Vagina (tissue), 2 donors: Measurements from ENCODE around the gene CHMP4B. TPM values are rescaled to one million over a fixed set of nuclear protein-coding genes. Genes with fewer than 3 reads are reported as not detected.

Experiments
- DNase-seq, 2 donors: peaks; one replicate each; pipeline ENCODE4 v3.0.0-alpha.2; 2017; ENCODE audit errors: extremely low spot score in 2 of 2
- H3K27ac ChIP-seq: fragments of 200-600 bp; sonication (generic); one replicate; pipeline ENCODE4 v1.5.1; 2019
- H3K27me3 ChIP-seq: fragments of 200-600 bp; sonication (generic); one replicate; pipeline ENCODE4 v1.5.1; 2019
- H3K36me3 ChIP-seq, 2 donors: fragments of 200-600 bp; sonication (generic); one replicate each; pipeline ENCODE4 v1.5.1; 2017 to 2019
- H3K4me1 ChIP-seq: fragments of 200-600 bp; sonication (generic); one replicate; pipeline ENCODE4 v1.5.1; 2019
- H3K4me3 ChIP-seq, 2 donors: fragments of 200-600 bp; sonication (generic); 1 replicate in 1 of 2; 2 replicates in 1 of 2; pipeline ENCODE4 v1.5.1; 2016 to 2019
- H3K9me3 ChIP-seq: fragments of 200-600 bp; sonication (generic); one replicate; pipeline ENCODE4 v1.5.1; 2019
- POLR2A ChIP-seq, 2 donors: fragments of 450-650 bp; IDR thresholded peaks; one replicate each; pipeline ENCODE4 v1.6.1; 2017; ENCODE audit warnings: antibody characterized with exemption in 2 of 2, mild to moderate bottlenecking in 2 of 2, moderate library complexity in 2 of 2
- POLR2AphosphoS5 ChIP-seq, 2 donors: sonication (generic); formaldehyde crosslinking; IDR thresholded peaks; one replicate each; pipeline ENCODE4 v1.9.0; 2017; ENCODE audit warnings: antibody characterized with exemption in 2 of 2, mild to moderate bottlenecking in 2 of 2, low read depth in 1 of 2; ENCODE audit not compliant: insufficient read depth in 1 of 2
- intact Hi-C: fragments of 100-400 bp; cut with DNase I; formaldehyde crosslinking; loops from one replicate; pipeline ENCODE4 v1.15.1; 2023
- total RNA-seq: library from RNA; depleted of rRNA; stranded (reverse); fragments of >200 nt; gene quantifications from one replicate; pipeline ENCODE4 v1.2.3, GENCODE V29; 2016
- TF ChIP-seq, protein P1 (sequence below), 3 experiments: fragments of 450-650 bp in 2 of 3; fragments of 200-600 bp in 1 of 3; sonication (generic) in 1 of 3; IDR thresholded peaks; one replicate each; pipeline ENCODE4 v1.5.1; 2017 to 2019; ENCODE audit warnings: antibody characterized with exemption in 3 of 3, mild to moderate bottlenecking in 2 of 3, moderate library complexity in 2 of 3

Gene CHMP4B, protein sequence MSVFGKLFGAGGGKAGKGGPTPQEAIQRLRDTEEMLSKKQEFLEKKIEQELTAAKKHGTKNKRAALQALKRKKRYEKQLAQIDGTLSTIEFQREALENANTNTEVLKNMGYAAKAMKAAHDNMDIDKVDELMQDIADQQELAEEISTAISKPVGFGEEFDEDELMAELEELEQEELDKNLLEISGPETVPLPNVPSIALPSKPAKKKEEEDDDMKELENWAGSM
- total RNA-seq: 95.5 TPM

DNA sequence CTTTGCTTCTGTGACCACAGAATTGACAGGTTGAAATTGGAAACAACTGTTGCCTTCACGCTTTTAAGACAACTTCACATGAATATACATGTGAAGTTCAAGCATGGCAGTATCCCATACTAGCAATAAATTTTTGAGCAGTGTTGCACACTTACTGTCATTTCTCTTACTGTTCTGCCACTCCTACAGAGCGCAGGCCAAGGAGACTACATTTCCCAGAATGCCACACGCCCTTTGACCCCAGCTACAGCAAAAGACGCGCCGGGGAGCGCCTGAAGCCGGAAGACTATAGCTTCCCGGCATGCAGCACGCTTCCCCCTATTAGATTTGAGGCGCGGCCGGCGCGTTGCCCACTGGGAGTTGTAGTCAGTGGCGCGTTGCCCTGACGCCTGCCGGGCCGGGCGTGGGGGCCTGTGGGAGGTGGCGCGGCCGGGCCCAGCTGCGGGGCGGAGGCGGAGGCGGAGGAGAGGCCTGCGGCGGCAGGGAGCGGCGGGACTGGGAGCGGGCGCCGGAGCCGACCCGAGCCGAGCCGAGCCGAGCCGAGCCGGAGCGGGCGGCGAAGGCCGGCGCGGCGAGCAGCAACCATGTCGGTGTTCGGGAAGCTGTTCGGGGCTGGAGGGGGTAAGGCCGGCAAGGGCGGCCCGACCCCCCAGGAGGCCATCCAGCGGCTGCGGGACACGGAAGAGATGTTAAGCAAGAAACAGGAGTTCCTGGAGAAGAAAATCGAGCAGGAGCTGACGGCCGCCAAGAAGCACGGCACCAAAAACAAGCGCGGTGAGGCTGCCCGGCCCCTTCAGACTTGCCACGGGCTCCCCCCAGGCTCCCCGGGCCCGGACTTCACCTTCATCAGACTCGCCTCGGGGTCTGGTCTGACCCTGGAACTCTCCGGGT is at the start of gene CHMP4B:
Gene CHMP4B, plus strand, starts transcription at position 464 of the 891 bp plus-strand sequence. Its CDS starts 121 bp downstream, at position 585.
- H3K27me3 ChIP-seq: no peaks in the 10 kb centered on the region
- peak within 1 kb of the TSS; percentile 79 to 100 for H3K4me3 ChIP-seq
- no peaks in the 10 kb centered on the region for H3K36me3 ChIP-seq
- DNase-seq: peak; percentile 99
- TF ChIP-seq POLR2AphosphoS5 (IDR thresholded peaks at IDR 0.05; ENCODE audit: insufficient read depth in 1 of 2, low read depth in 1 of 2) (peak; percentile 88 to 99), POLR2A (IDR thresholded peaks at IDR 0.05) (peak in 1 of 2 donors; percentile 94)
- TF ChIP-seq, protein P1, sequence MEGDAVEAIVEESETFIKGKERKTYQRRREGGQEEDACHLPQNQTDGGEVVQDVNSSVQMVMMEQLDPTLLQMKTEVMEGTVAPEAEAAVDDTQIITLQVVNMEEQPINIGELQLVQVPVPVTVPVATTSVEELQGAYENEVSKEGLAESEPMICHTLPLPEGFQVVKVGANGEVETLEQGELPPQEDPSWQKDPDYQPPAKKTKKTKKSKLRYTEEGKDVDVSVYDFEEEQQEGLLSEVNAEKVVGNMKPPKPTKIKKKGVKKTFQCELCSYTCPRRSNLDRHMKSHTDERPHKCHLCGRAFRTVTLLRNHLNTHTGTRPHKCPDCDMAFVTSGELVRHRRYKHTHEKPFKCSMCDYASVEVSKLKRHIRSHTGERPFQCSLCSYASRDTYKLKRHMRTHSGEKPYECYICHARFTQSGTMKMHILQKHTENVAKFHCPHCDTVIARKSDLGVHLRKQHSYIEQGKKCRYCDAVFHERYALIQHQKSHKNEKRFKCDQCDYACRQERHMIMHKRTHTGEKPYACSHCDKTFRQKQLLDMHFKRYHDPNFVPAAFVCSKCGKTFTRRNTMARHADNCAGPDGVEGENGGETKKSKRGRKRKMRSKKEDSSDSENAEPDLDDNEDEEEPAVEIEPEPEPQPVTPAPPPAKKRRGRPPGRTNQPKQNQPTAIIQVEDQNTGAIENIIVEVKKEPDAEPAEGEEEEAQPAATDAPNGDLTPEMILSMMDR (IDR thresholded peaks at IDR 0.05): no peak
- intact Hi-C loops: no loop called here
- H3K27ac ChIP-seq: peak within 1 kb of the TSS; percentile 95
- peaks cover 44% of the 10 kb centered on the region for H3K4me1 ChIP-seq
- H3K9me3 ChIP-seq: no peaks in the 10 kb centered on the region

GRCh38 chr20:33761698-33762250 is 49.4 kb upstream of the CHMP4B start:
- Histone ChIP-seq H3K36me3 (peaks cover 0 to 20% of the 10 kb centered on the region in 2 donors), H3K27ac (no peak overlapping the region)

GRCh38 chr20:33765099-33765498 is 46.0 kb upstream of the CHMP4B start:
- no peaks in the 10 kb centered on the region for H3K4me1 ChIP-seq
- no peak for DNase-seq
- H3K36me3 ChIP-seq: peaks cover 0 to 21% of the 10 kb centered on the region in 2 donors
- no peaks in the 10 kb centered on the region for H3K27me3 ChIP-seq
- H3K4me3 ChIP-seq: no peak overlapping the region
- H3K9me3 ChIP-seq: no peaks in the 10 kb centered on the region
- TF ChIP-seq POLR2A (IDR thresholded peaks at IDR 0.05) (no peak), POLR2AphosphoS5 (IDR thresholded peaks at IDR 0.05; ENCODE audit: insufficient read depth in 1 of 2, low read depth in 1 of 2) (no peak)
- TF ChIP-seq, protein P1 (IDR thresholded peaks at IDR 0.05): no peak
- no peak overlapping the region for H3K27ac ChIP-seq
- intact Hi-C loops: no loop called here

More at GRCh38 chr20:33761698-33762250, 49.4 kb upstream of the CHMP4B start:
- H3K4me1 ChIP-seq: no peaks in the 10 kb centered on the region
- no peak overlapping the region for H3K4me3 ChIP-seq
- no peaks in the 10 kb centered on the region for H3K9me3 ChIP-seq
- DNase-seq: no peak
- TF ChIP-seq POLR2AphosphoS5 (IDR thresholded peaks at IDR 0.05; ENCODE audit: insufficient read depth in 1 of 2, low read depth in 1 of 2) (no peak), POLR2A (IDR thresholded peaks at IDR 0.05) (no peak)
- TF ChIP-seq, protein P1 (IDR thresholded peaks at IDR 0.05): no peak
- intact Hi-C loops: no loop called here
- H3K27me3 ChIP-seq: no peaks in the 10 kb centered on the region

DNA sequence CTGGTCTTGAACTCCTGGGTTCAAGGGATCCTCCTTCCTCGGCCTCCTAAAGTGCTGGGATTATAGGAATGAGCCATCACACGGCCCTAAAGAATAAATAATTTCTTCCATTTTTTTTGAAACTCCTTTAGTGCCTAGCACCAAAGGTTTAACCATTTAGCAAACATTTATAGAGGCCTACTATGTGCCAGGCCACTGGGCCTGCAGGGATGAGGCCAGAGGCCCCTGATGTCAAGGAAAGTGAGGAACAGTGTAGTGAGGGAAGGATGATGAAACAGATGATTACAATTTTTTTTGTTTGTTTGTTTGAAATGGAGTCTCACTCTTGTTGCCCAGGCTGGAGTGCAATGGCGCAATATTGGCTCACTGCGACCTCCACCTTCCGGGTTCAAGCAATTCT is 45.6 kb upstream of the CHMP4B start:
- no peak for DNase-seq
- no peaks in the 10 kb centered on the region for H3K27me3 ChIP-seq
- TF ChIP-seq POLR2AphosphoS5 (IDR thresholded peaks at IDR 0.05; ENCODE audit: insufficient read depth in 1 of 2, low read depth in 1 of 2) (no peak), POLR2A (IDR thresholded peaks at IDR 0.05) (no peak)
- TF ChIP-seq, protein P1 (IDR thresholded peaks at IDR 0.05): no peak
- H3K9me3 ChIP-seq: no peaks in the 10 kb centered on the region
- no peak overlapping the region for H3K4me3 ChIP-seq
- no peaks in the 10 kb centered on the region for H3K4me1 ChIP-seq
- H3K27ac ChIP-seq: no peak overlapping the region
- intact Hi-C loops: no loop called here
- H3K36me3 ChIP-seq: peaks cover 0 to 21% of the 10 kb centered on the region in 2 donors
